Central memory CD8-positive, alpha-beta T cell (primary cell): Measurements from ENCODE around the gene ADAT2.

ENCODE experiments used
- ATAC-seq: fragments of 150-1000 bp; cut with Tn5 transposase; replicated peaks from 2 replicates; pipeline ENCODE4 v1.10.0; 2022; ENCODE audit warnings: mild to moderate bottlenecking, moderate FRiP score, moderate number of reproducible peaks; ENCODE audit not compliant: poor library complexity, severe bottlenecking; ENCODE audit errors: extremely low read depth
- DNase-seq, 2 donors: peaks; one replicate each; pipeline ENCODE4 v3.0.0; 2021; ENCODE audit warnings: low spot score in 2 of 2
- H3K27ac Mint-ChIP-seq: one replicate; pipeline ENCODE4 v1.8.0; 2022; ENCODE audit warnings: low read depth, mild to moderate bottlenecking, moderate library complexity, mixed read lengths
- H3K27me3 Mint-ChIP-seq: one replicate; pipeline ENCODE4 v1.8.0; 2022; ENCODE audit warnings: mixed read lengths
- H3K36me3 Mint-ChIP-seq: one replicate; pipeline ENCODE4 v1.8.0; 2022; ENCODE audit warnings: mild to moderate bottlenecking, moderate library complexity, mixed read lengths; ENCODE audit not compliant: insufficient read depth
- H3K4me1 Mint-ChIP-seq: one replicate; pipeline ENCODE4 v1.8.0; 2022; ENCODE audit warnings: mixed read lengths
- H3K4me3 Mint-ChIP-seq: one replicate; pipeline ENCODE4 v1.8.0; 2022; ENCODE audit warnings: mild to moderate bottlenecking, moderate library complexity, mixed read lengths
- H3K9me3 Mint-ChIP-seq: one replicate; pipeline ENCODE4 v1.8.0; 2022; ENCODE audit warnings: mixed read lengths

ADAT2 gene

DNA sequence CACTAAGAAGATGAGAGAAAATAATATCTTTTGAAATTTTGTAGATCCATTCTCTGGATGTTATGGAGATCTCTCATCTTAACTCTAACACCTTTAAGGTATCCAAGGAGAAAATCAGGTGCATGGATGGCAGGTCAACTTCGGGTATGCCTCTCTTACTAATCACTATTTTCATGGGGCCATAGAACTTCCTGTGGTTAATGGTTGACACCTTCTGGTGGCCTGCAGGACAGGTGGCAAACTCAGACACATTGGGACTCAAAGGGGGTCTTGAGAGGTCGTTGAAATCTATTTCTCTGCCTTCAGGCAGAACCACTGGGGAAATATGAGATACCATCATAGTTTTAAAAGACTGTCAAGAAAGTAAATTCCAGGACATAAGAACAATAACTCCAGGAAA, 76.5 kb downstream of the ADAT2 start:
- ATAC-seq (no peak), DNase-seq (no peak)
- no peak overlapping the region for H3K27ac Mint-ChIP-seq
- no peaks in the 10 kb centered on the region for H3K36me3 Mint-ChIP-seq
- H3K4me3 Mint-ChIP-seq, result no peak overlapping the region
- peaks cover 4% of the 10 kb centered on the region for H3K4me1 Mint-ChIP-seq
- peaks cover 11% of the 10 kb centered on the region for H3K27me3 Mint-ChIP-seq
- peaks cover 4% of the 10 kb centered on the region for H3K9me3 Mint-ChIP-seq
